Esophagus squamous epithelium (tissue), 4 donors: ENCODE measurements around the gene COPS4.

Source experiments
- CTCF ChIP-seq, 6 experiments: fragments of 450-650 bp in 4 of 6; fragments of 200-600 bp in 2 of 6; sonication (generic) in 2 of 6; IDR thresholded peaks; one replicate each; pipeline ENCODE4 v1.5.1; 2016 to 2019; ENCODE audit warnings: antibody characterized with exemption in 6 of 6, mild to moderate bottlenecking in 4 of 6, moderate library complexity in 4 of 6
- POLR2A ChIP-seq, 4 donors: fragments of 450-650 bp; IDR thresholded peaks; one replicate each; pipeline ENCODE4 v1.6.1; 2017; ENCODE audit warnings: antibody characterized with exemption in 4 of 4, mild to moderate bottlenecking in 4 of 4, moderate library complexity in 3 of 4

- TF ChIP-seq CTCF (IDR thresholded peaks at IDR 0.05) (no peak), POLR2A (IDR thresholded peaks at IDR 0.05) (no peak)
These were observed 6.0 kb upstream of the COPS4 start for GRCh38 chr4:83028976-83029375.
